PC-3 (cell line): ENCODE data around the gene RAB4B. TPM values are rescaled to one million over a fixed set of nuclear protein-coding genes. Genes with fewer than 3 reads are reported as not detected.
"Not testable (repeated sequence)": the region's sequence is repeated elsewhere in the genome, so short reads cannot be mapped to it uniquely, and the experiment has no call there.

Source experiments
- ATAC-seq: fragments of 200-7000 bp; cut with Tn5 transposase; 2 replicates; pipeline ENCODE4 v1.9.1; 2020; ENCODE audit warnings: mild to moderate bottlenecking, moderate library complexity
- BruUV-seq: library from RNA; stranded (reverse); fragments of 400-500 nt; replicated peaks from 2 replicates; lab custom pipeline; 2021; lab: Mats Ljungman, UMichigan
- CTCF ChIA-PET: fragments of 300-600 bp; sonication (Branson Sonifier 250); formaldehyde crosslinking; loops from one replicate; lab custom pipeline; 2022; ENCODE audit warnings: antibody characterized with exemption; lab: Charles Lee
- POLR2A ChIA-PET: fragments of 300-600 bp; sonication (Branson Sonifier 250); formaldehyde crosslinking; loops from one replicate; lab custom pipeline; 2022; ENCODE audit warnings: antibody characterized with exemption; ENCODE audit not compliant: unreplicated experiment; lab: Charles Lee
- DNase-seq: peaks from one replicate; pipeline ENCODE4 v3.0.0-alpha.2; 2015
- H2AFZ ChIP-seq: fragments of 300-600 bp; sonication (generic); 2 replicates; pipeline ENCODE4 v1.6.0; 2016; ENCODE audit warnings: antibody characterized with exemption, low read length
- H3F3A ChIP-seq: fragments of 300-600 bp; sonication (generic); one replicate; pipeline ENCODE4 v1.6.0; 2017; ENCODE audit warnings: antibody characterized with exemption, low read length, control low read depth, mild to moderate bottlenecking; ENCODE audit not compliant: unreplicated experiment
- H3K27ac ChIP-seq: fragments of 300-600 bp; sonication (generic); 2 replicates; pipeline ENCODE4 v1.5.1; 2016; ENCODE audit warnings: mild to moderate bottlenecking, low read length
- H3K27me3 ChIP-seq: fragments of 300-600 bp; sonication (generic); 2 replicates; pipeline ENCODE4 v1.6.1; 2016; ENCODE audit warnings: low read length, mixed read lengths
- H3K36me3 ChIP-seq: fragments of 300-600 bp; sonication (generic); 2 replicates; pipeline ENCODE4 v1.6.1; 2016; ENCODE audit warnings: low read depth, mixed run types, low read length, mixed read lengths
- H3K4me1 ChIP-seq: fragments of 300-600 bp; sonication (generic); 2 replicates; pipeline ENCODE4 v1.5.1; 2016; ENCODE audit warnings: low read length; ENCODE audit not compliant: insufficient read depth
- H3K4me2 ChIP-seq: fragments of 300-600 bp; sonication (generic); 2 replicates; pipeline ENCODE4 v1.6.0; 2016; ENCODE audit warnings: low read length
- H3K4me3 ChIP-seq: fragments of 300-600 bp; sonication (generic); 2 replicates; pipeline ENCODE4 v1.5.1; 2016; ENCODE audit warnings: mild to moderate bottlenecking, low read length, mixed read lengths
- H3K79me2 ChIP-seq: fragments of 300-600 bp; sonication (generic); 2 replicates; pipeline ENCODE4 v1.6.1; 2017; ENCODE audit warnings: low read length, mixed read lengths
- H3K9ac ChIP-seq: fragments of 300-600 bp; sonication (generic); 2 replicates; pipeline ENCODE4 v1.6.0; 2016; ENCODE audit warnings: mild to moderate bottlenecking, low read length
- H3K9me2 ChIP-seq: fragments of 300-600 bp; sonication (generic); replicated peaks from 2 replicates; pipeline ENCODE4 v1.6.1; 2016; ENCODE audit warnings: mixed run types, low read length, mixed read lengths
- H3K9me3 ChIP-seq: fragments of 300-600 bp; sonication (generic); 2 replicates; pipeline ENCODE4 v1.6.1; 2016; ENCODE audit warnings: low read length, mixed read lengths
- H4K20me1 ChIP-seq: fragments of 300-600 bp; sonication (generic); 2 replicates; pipeline ENCODE4 v1.6.1; 2016; ENCODE audit warnings: low read length, mixed read lengths
- EZH2 ChIP-seq: fragments of 300-600 bp; sonication (generic); IDR thresholded peaks from one replicate; pipeline ENCODE4 v1.6.1; 2017; ENCODE audit warnings: antibody characterized with exemption, mild to moderate bottlenecking, low read length; ENCODE audit not compliant: unreplicated experiment
- EZH2phosphoT487 ChIP-seq: fragments of 300-600 bp; sonication (generic); IDR thresholded peaks from 2 replicates; pipeline ENCODE4 v1.6.1; 2018; ENCODE audit warnings: mild to moderate bottlenecking, antibody characterized with exemption, low read length, borderline replicate concordance
- intact Hi-C: fragments of 100-400 bp; cut with micrococcal nuclease; formaldehyde crosslinking; loops from 2 replicates; pipeline ENCODE4 v1.9.0; 2023
- total RNA-seq: library from RNA; depleted of rRNA; stranded (reverse); fragments of >200 nt; gene quantifications from 2 replicates; pipeline ENCODE4 v1.2.3, GENCODE V29; 2014
- TF ChIP-seq, protein P1 (sequence below): fragments of 300-600 bp; sonication (generic); conservative IDR thresholded peaks from 2 replicates; pipeline ENCODE4 v1.5.1; 2017; ENCODE audit warnings: antibody characterized with exemption, low read depth, mild to moderate bottlenecking, low read length

The RAB4B gene
- total RNA-seq, 1 experiment from 2014 or later: 7.4 TPM

GRCh38 chr19:40829205-40829604 lies 51.2 kb downstream of the RAB4B start:
- Histone ChIP-seq H3K4me2 (no peak overlapping the region), H3K9me3 (no peaks in the 10 kb centered on the region), H3K36me3 (no peaks in the 10 kb centered on the region), H3K9ac (no peak overlapping the region), H4K20me1 (no peaks in the 10 kb centered on the region), H3K27me3 (no peaks in the 10 kb centered on the region), H3K27ac (no peak overlapping the region), H2AFZ (no peak overlapping the region), H3K9me2 (no peaks in the 10 kb centered on the region), H3K79me2 (no peaks in the 10 kb centered on the region), H3K4me3 (no peak overlapping the region), H3F3A (no peaks in the 10 kb centered on the region), H3K4me1 (peaks cover 7% of the 10 kb centered on the region)
- BruUV-seq: no TSS peak
- intact Hi-C loops: no loop called here
- ATAC-seq (no peak), DNase-seq (no peak)
- ChIA-PET CTCF (no interaction called here), POLR2A (no interaction called here)
- TF ChIP-seq EZH2phosphoT487 (no peak), EZH2 (no peak)
- TF ChIP-seq, protein P1, sequence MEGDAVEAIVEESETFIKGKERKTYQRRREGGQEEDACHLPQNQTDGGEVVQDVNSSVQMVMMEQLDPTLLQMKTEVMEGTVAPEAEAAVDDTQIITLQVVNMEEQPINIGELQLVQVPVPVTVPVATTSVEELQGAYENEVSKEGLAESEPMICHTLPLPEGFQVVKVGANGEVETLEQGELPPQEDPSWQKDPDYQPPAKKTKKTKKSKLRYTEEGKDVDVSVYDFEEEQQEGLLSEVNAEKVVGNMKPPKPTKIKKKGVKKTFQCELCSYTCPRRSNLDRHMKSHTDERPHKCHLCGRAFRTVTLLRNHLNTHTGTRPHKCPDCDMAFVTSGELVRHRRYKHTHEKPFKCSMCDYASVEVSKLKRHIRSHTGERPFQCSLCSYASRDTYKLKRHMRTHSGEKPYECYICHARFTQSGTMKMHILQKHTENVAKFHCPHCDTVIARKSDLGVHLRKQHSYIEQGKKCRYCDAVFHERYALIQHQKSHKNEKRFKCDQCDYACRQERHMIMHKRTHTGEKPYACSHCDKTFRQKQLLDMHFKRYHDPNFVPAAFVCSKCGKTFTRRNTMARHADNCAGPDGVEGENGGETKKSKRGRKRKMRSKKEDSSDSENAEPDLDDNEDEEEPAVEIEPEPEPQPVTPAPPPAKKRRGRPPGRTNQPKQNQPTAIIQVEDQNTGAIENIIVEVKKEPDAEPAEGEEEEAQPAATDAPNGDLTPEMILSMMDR: no peak

- ATAC-seq, H3K4me3 ChIP-seq, POLR2A ChIA-PET, H3K4me2 ChIP-seq, H3K27ac ChIP-seq, H3K27me3 ChIP-seq, CTCF ChIA-PET, DNase-seq, H3K9me3 ChIP-seq, H3K9me2 ChIP-seq, H3F3A ChIP-seq, H3K4me1 ChIP-seq, H3K36me3 ChIP-seq, H4K20me1 ChIP-seq, BruUV-seq, H3K9ac ChIP-seq, H2AFZ ChIP-seq, H3K79me2 ChIP-seq: not testable (repeated sequence)
- intact Hi-C loops: loop anchor here (5.0 kb wide), 1 partner anchor 92 kb away; no protein-coding TSS in a partner anchor
Measured at GRCh38 chr19:40830741-40831140, 52.7 kb downstream of the RAB4B start.

- CTCF ChIA-PET: interaction anchor here (0.6 kb wide), 1 partner anchor 372 kb away, joined by 5 read pairs; no protein-coding TSS in a partner anchor
- H3K27ac ChIP-seq: peak overlapping the region; percentile 54
Measured at GRCh38 chr19:40831502-40832430, 53.7 kb downstream of the RAB4B start.

DNA sequence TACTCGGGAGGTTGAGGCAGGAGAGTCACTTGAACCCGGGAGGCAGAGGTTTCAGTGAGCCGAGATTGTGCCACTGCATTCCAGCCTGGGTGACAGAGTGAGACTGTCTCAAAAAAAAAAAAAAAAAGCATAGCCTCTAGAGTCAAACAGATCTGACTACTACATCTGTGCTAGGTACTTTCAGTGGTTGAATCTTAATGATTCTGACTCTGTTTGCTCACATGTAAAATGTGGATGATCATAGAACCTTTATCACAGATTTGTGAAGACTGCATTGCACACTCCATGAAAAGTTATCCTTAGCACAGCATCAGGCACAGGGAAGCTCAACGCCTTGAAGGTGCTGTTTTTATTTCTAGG lies 54.4 kb downstream of the RAB4B start:
- H3K27ac ChIP-seq: peak overlapping the region; percentile 43
- DNase-seq, H3K36me3 ChIP-seq, H4K20me1 ChIP-seq, H3F3A ChIP-seq, POLR2A ChIA-PET, H3K79me2 ChIP-seq, H3K9me2 ChIP-seq, CTCF ChIA-PET, BruUV-seq, H3K9ac ChIP-seq, H3K4me1 ChIP-seq, H2AFZ ChIP-seq, H3K27me3 ChIP-seq, H3K4me3 ChIP-seq, H3K9me3 ChIP-seq, ATAC-seq, H3K4me2 ChIP-seq: not testable (repeated sequence)
- intact Hi-C loops: loop anchor here (5.0 kb wide), 1 partner anchor 90 kb away; no protein-coding TSS in a partner anchor

More at GRCh38 chr19:40831502-40832430, 53.7 kb downstream of the RAB4B start:
- Histone ChIP-seq H3K79me2 (no peaks in the 10 kb centered on the region), H3K36me3 (no peaks in the 10 kb centered on the region), H3K9ac (no peak overlapping the region), H3K4me3 (no peak overlapping the region), H3K9me3 (no peaks in the 10 kb centered on the region), H3K4me1 (peaks cover 7% of the 10 kb centered on the region), H3F3A (no peaks in the 10 kb centered on the region), H4K20me1 (no peaks in the 10 kb centered on the region), H3K9me2 (no peaks in the 10 kb centered on the region), H2AFZ (no peak overlapping the region), H3K27me3 (no peaks in the 10 kb centered on the region), H3K4me2 (peak overlapping the region; percentile 22; the same call in 1 of the 2 replicates)
- TF ChIP-seq, protein P1: no peak
- TF ChIP-seq EZH2phosphoT487 (no peak), EZH2 (no peak)
- intact Hi-C loops: loop anchor here (5.0 kb wide), 1 partner anchor 91 kb away; no protein-coding TSS in a partner anchor
- ATAC-seq (peak; percentile 94), DNase-seq (peak; percentile 92)
- POLR2A ChIA-PET: no interaction called here
- BruUV-seq: no TSS peak
